SU-DHL-6 (cell line): Measurements from ENCODE around the gene ZNF213.
A peak's percentile ranks its signal among the peaks of the same experiment; 100 is the strongest.

Experiments
- H2AFZ ChIP-seq: fragments of 200-600 bp; sonication (generic); 2 replicates; pipeline ENCODE4 v1.6.1; 2014; ENCODE audit warnings: low read depth, mild to moderate bottlenecking, moderate library complexity, mixed read lengths, antibody characterized with exemption, low read length; ENCODE audit not compliant: severe bottlenecking
- H3F3A ChIP-seq: fragments of 200-600 bp; shearing (Covaris generic); 2 replicates; pipeline ENCODE4 v1.6.0; 2016; ENCODE audit warnings: antibody characterized with exemption, mild to moderate bottlenecking; ENCODE audit not compliant: insufficient read depth
- H3K27ac ChIP-seq: fragments of 200-600 bp; sonication (generic); 2 replicates; pipeline ENCODE4 v1.5.1; 2016; ENCODE audit warnings: low read depth, mild to moderate bottlenecking, low read length, moderate library complexity, mixed read lengths
- H3K27me3 ChIP-seq: fragments of 200-600 bp; sonication (generic), shearing (Covaris generic); 2 replicates; pipeline ENCODE4 v1.6.0; 2014; ENCODE audit warnings: mild to moderate bottlenecking, low read length
- H3K36me3 ChIP-seq: fragments of 200-600 bp; sonication (generic); 2 replicates; pipeline ENCODE4 v1.6.1; 2014; ENCODE audit warnings: mild to moderate bottlenecking, low read length, mixed read lengths
- H3K4me2 ChIP-seq: fragments of 300-600, 200-600 bp; shearing (Covaris generic), sonication (generic); 2 replicates; pipeline ENCODE4 v1.6.0; 2014; ENCODE audit warnings: low read length, low read depth, mild to moderate bottlenecking; ENCODE audit not compliant: poor library complexity, severe bottlenecking
- H3K4me3 ChIP-seq: fragments of 200-600 bp; sonication (generic); 2 replicates; pipeline ENCODE4 v1.5.1; 2014; ENCODE audit warnings: antibody characterized with exemption, low read length, mild to moderate bottlenecking, mixed read lengths; ENCODE audit not compliant: insufficient read depth, poor library complexity, severe bottlenecking
- H3K79me2 ChIP-seq: fragments of 200-600 bp; sonication (generic); 2 replicates; pipeline ENCODE4 v1.6.1; 2014; ENCODE audit warnings: mild to moderate bottlenecking, low read length, moderate library complexity; ENCODE audit not compliant: insufficient read depth
- H3K9ac ChIP-seq: fragments of 200-600 bp; sonication (generic); 2 replicates; pipeline ENCODE4 v1.7.0; 2014; ENCODE audit warnings: mild to moderate bottlenecking, low read length
- H3K9me2 ChIP-seq: fragments of 200-600 bp; sonication (generic); replicated peaks from 2 replicates; pipeline ENCODE4 v1.6.1; 2014; ENCODE audit warnings: low read length; ENCODE audit not compliant: insufficient read depth
- H3K9me3 ChIP-seq: fragments of 200-600 bp; sonication (generic); 2 replicates; pipeline ENCODE4 v1.6.1; 2014; ENCODE audit warnings: low read length, mixed read lengths; ENCODE audit not compliant: insufficient read depth
- H4K20me1 ChIP-seq: fragments of 200-600 bp; sonication (generic); 2 replicates; pipeline ENCODE4 v1.6.1; 2014; ENCODE audit warnings: low read depth, mild to moderate bottlenecking, antibody characterized with exemption, low read length, moderate library complexity, mixed read lengths
- EZH2phosphoT487 ChIP-seq: fragments of 200-600 bp; sonication (generic), shearing (Covaris generic); conservative IDR thresholded peaks from 2 replicates; pipeline ENCODE4 v1.6.1; 2018; ENCODE audit warnings: mild to moderate bottlenecking, antibody characterized with exemption, low read length, moderate library complexity, mixed read lengths
- TF ChIP-seq, protein P1 (sequence below): fragments of 200-600 bp; sonication (generic); IDR thresholded peaks from one replicate; pipeline ENCODE4 v1.5.1; 2017; ENCODE audit warnings: antibody characterized with exemption, mild to moderate bottlenecking, low read length, moderate library complexity; ENCODE audit not compliant: insufficient read depth, poor library complexity, severe bottlenecking

The ZNF213 gene

DNA sequence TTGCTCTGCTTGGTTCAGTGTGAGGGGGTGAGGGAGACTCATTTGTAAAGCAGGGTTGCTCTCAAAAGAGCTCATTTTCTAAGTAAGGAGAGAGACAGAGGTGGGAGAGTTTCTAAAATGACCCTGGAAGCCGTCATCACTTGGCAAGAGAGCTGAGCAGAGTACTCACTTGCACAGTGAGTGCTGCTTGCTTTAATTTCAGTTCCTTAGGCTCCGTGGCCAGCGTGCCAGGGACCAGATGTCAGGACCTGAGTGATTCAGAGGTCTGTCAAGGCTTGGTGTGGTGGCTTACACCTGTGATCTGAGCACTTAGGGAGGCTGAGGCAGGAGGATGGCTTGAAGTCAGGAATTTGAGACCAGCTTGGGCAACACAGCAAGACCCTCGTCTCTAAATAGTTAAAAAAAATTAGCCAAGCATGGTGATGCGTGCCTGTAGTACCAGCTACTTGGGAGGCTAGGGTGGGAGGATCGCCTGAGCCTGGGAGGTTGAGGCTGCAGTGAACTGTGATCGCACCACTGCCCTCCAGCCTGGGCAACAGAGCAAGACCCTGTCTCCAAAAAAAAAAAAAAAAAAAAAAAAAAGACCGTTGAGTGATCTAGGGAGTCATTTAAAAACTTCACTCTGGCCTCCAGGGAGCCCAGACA, 11.8 kb upstream of the ZNF213 start:
- H3K27ac ChIP-seq: no peak overlapping the region
- H2AFZ ChIP-seq: no peak overlapping the region
- no peaks in the 10 kb centered on the region for H4K20me1 ChIP-seq
- TF ChIP-seq, protein P1, sequence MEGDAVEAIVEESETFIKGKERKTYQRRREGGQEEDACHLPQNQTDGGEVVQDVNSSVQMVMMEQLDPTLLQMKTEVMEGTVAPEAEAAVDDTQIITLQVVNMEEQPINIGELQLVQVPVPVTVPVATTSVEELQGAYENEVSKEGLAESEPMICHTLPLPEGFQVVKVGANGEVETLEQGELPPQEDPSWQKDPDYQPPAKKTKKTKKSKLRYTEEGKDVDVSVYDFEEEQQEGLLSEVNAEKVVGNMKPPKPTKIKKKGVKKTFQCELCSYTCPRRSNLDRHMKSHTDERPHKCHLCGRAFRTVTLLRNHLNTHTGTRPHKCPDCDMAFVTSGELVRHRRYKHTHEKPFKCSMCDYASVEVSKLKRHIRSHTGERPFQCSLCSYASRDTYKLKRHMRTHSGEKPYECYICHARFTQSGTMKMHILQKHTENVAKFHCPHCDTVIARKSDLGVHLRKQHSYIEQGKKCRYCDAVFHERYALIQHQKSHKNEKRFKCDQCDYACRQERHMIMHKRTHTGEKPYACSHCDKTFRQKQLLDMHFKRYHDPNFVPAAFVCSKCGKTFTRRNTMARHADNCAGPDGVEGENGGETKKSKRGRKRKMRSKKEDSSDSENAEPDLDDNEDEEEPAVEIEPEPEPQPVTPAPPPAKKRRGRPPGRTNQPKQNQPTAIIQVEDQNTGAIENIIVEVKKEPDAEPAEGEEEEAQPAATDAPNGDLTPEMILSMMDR: no peak
- TF ChIP-seq EZH2phosphoT487: no peak
- H3K9me3 ChIP-seq: no peaks in the 10 kb centered on the region
- no peaks in the 10 kb centered on the region for H3K27me3 ChIP-seq
- no peak overlapping the region for H3K4me3 ChIP-seq
- H3K9me2 ChIP-seq: no peaks in the 10 kb centered on the region
- H3F3A ChIP-seq: peaks cover 4% of the 10 kb centered on the region; the same call in 1 of the 2 replicates
- no peak overlapping the region for H3K9ac ChIP-seq
- H3K4me2 ChIP-seq: no peak overlapping the region
- no peaks in the 10 kb centered on the region for H3K79me2 ChIP-seq
- H3K36me3 ChIP-seq: no peaks in the 10 kb centered on the region

DNA sequence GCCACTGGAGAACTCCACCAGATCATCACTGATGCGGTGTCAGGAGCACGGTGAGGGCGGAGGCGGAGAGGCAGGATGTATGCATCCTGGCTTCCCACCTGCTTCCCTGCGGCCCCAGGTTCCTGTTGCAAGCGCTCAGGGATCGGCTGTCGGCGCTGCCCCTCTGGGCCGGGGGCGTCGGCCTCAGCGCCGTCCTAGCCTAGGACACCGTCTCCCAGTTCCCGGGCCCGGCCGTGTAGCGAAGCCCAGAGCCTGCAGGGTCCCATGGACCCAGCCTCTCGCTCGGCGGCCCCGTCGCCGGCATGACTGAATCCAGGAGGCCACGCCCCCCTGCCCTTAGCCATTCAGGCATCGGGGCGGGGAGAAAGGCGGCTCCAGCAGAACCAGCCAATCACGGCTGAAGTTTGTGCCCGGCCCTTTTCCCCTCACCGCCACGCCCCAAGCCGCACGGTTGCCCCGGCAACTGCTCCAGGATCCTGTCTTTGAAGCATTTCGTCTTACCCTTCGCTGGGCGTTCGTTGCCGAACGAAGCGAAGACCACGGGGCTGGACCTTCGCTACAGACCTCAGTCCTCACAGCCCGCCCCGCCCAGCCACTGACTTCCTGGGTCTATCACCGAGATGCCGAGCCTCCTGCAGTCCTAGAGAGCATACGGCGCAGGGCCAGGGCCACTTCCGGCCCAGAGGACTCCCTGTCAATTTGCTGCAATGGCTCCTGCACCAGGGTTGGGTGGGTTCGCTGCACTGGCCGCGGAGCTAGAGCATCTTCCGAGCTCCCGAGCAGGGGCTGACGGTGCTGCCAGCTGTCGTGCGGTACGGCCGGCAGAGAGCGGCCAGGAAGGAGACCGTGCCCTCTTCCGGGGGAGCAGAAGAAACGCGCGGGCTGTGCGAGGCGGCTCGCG, 10.6 kb upstream of the ZNF213 start:
- H2AFZ ChIP-seq: peak overlapping the region; percentile 86
- H3K9ac ChIP-seq: peak overlapping the region; percentile 55
- H3F3A ChIP-seq: peaks cover 4% of the 10 kb centered on the region; the same call in 1 of the 2 replicates
- peak overlapping the region; percentile 90 for H3K4me2 ChIP-seq
- H4K20me1 ChIP-seq: no peaks in the 10 kb centered on the region
- TF ChIP-seq, protein P1: no peak
- no peak for TF ChIP-seq EZH2phosphoT487
- H3K27me3 ChIP-seq: no peaks in the 10 kb centered on the region
- H3K9me3 ChIP-seq: no peaks in the 10 kb centered on the region
- H3K27ac ChIP-seq: peak overlapping the region; percentile 45
- H3K79me2 ChIP-seq: no peaks in the 10 kb centered on the region
- H3K9me2 ChIP-seq: no peaks in the 10 kb centered on the region
- no peaks in the 10 kb centered on the region for H3K36me3 ChIP-seq
- peak overlapping the region; percentile 63 for H3K4me3 ChIP-seq

DNA sequence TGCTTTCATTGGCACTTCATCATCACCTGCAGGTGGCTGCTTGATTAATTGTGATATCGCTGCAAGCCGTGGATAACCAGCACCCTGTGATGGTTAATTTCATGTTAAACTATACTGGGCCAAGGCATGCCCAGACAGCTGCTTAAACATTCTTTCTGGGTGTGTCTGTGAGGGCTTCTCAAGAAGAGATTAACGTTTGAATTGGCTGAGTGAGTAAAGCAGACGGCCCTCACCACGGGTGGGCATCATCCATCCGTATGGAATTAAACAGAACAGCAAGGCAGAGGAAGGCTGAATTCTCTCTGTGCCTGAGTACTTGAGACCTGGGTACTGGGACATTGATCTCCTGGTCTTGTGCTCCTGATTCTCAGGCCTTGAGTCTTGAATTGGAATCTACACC, 7.1 kb upstream of the ZNF213 start:
- Histone ChIP-seq H3K79me2 (no peaks in the 10 kb centered on the region), H4K20me1 (no peaks in the 10 kb centered on the region), H3K9me2 (no peaks in the 10 kb centered on the region), H3K4me3 (no peak overlapping the region), H3F3A (peaks cover 11% of the 10 kb centered on the region), H3K27me3 (no peaks in the 10 kb centered on the region), H3K4me2 (no peak overlapping the region), H2AFZ (no peak overlapping the region), H3K27ac (no peak overlapping the region), H3K9ac (no peak overlapping the region), H3K36me3 (no peaks in the 10 kb centered on the region), H3K9me3 (no peaks in the 10 kb centered on the region)
- no peak for TF ChIP-seq EZH2phosphoT487
- TF ChIP-seq, protein P1: no peak
